ENCODE results near the gene PSTPIP2. TPM values are rescaled to one million over a fixed set of nuclear protein-coding genes. Genes with fewer than 3 reads are reported as not detected.

The PSTPIP2 gene
- total RNA-seq, 1 donor from 2014 or later, result 9.8 TPM

- DNase-seq (no peak), ATAC-seq (peak; percentile 84)
- H3K4me1 ChIP-seq, result peaks cover 4% of the 10 kb centered on the region
- H3K27ac ChIP-seq, result no peak overlapping the region
- no peak overlapping the region for H3K4me3 ChIP-seq
- H3K9me3 ChIP-seq, result no peaks in the 10 kb centered on the region
- H3K27me3 ChIP-seq, result no peaks in the 10 kb centered on the region
- no peak for TF ChIP-seq CTCF (IDR thresholded peaks at IDR 0.05)
- H3K36me3 ChIP-seq, result no peaks in the 10 kb centered on the region
- intact Hi-C loops (cut with DNase I), result no loop called here
Measured at GRCh38 chr18:46009125-46009840, 62.8 kb downstream of the PSTPIP2 start.

GRCh38 chr18:46008531-46008930 is 63.5 kb downstream of the PSTPIP2 start:
- H3K4me3 ChIP-seq, result no peak overlapping the region
- TF ChIP-seq CTCF (IDR thresholded peaks at IDR 0.05), result no peak
- H3K4me1 ChIP-seq, result peaks cover 4% of the 10 kb centered on the region
- no peaks in the 10 kb centered on the region for H3K9me3 ChIP-seq
- no peaks in the 10 kb centered on the region for H3K27me3 ChIP-seq
- no peak overlapping the region for H3K27ac ChIP-seq
- H3K36me3 ChIP-seq, result no peaks in the 10 kb centered on the region
- ATAC-seq (peak; percentile 26), DNase-seq (no peak)
- intact Hi-C loops (cut with DNase I), result no loop called here

- Histone ChIP-seq H3K27ac (no peak overlapping the region), H3K4me1 (peaks cover 4% of the 10 kb centered on the region), H3K27me3 (no peaks in the 10 kb centered on the region), H3K36me3 (no peaks in the 10 kb centered on the region), H3K9me3 (no peaks in the 10 kb centered on the region), H3K4me3 (no peak overlapping the region)
- DNase-seq, result no peak
- no peak for TF ChIP-seq CTCF (IDR thresholded peaks at IDR 0.05)
- intact Hi-C loops (cut with DNase I), result no loop called here
- no peak for ATAC-seq
Measured at GRCh38 chr18:46007165-46007564, 64.9 kb downstream of the PSTPIP2 start.

- H3K27ac ChIP-seq, result no peak overlapping the region
- no peaks in the 10 kb centered on the region for H3K36me3 ChIP-seq
- DNase-seq (no peak), ATAC-seq (no peak)
- peaks cover 4% of the 10 kb centered on the region for H3K4me1 ChIP-seq
- intact Hi-C loops (cut with DNase I), result no loop called here
- H3K9me3 ChIP-seq, result no peaks in the 10 kb centered on the region
- TF ChIP-seq CTCF (IDR thresholded peaks at IDR 0.05), result no peak
- H3K4me3 ChIP-seq, result no peak overlapping the region
- no peaks in the 10 kb centered on the region for H3K27me3 ChIP-seq
Measured at GRCh38 chr18:46002934-46003333, 69.1 kb downstream of the PSTPIP2 start.

GRCh38 chr18:46001892-46002291 is 70.2 kb downstream of the PSTPIP2 start:
- DNase-seq, result no peak
- Histone ChIP-seq H3K4me1 (peaks cover 7% of the 10 kb centered on the region), H3K9me3 (no peaks in the 10 kb centered on the region), H3K4me3 (no peak overlapping the region), H3K27me3 (no peaks in the 10 kb centered on the region), H3K27ac (no peak overlapping the region), H3K36me3 (no peaks in the 10 kb centered on the region)
- TF ChIP-seq CTCF (IDR thresholded peaks at IDR 0.05), result no peak
- intact Hi-C loops (cut with DNase I), result no loop called here
- no peak for ATAC-seq

- Histone ChIP-seq H3K27me3 (no peaks in the 10 kb centered on the region), H3K4me1 (peaks cover 7% of the 10 kb centered on the region), H3K27ac (no peak overlapping the region), H3K4me3 (no peak overlapping the region), H3K9me3 (no peaks in the 10 kb centered on the region), H3K36me3 (no peaks in the 10 kb centered on the region)
- no peak for TF ChIP-seq CTCF (IDR thresholded peaks at IDR 0.05)
- ATAC-seq (no peak), DNase-seq (no peak)
- intact Hi-C loops (cut with DNase I), result no loop called here
Measured at GRCh38 chr18:46001074-46001473, 71.0 kb downstream of the PSTPIP2 start.
